GM23338 (cell line): Measurements from ENCODE around the gene C5orf22. TPM values are rescaled to one million over a fixed set of nuclear protein-coding genes. Genes with fewer than 3 reads are reported as not detected.
A peak's percentile ranks its signal among the peaks of the same experiment; 100 is the strongest.

Experiments
- ATAC-seq: fragments of 200-7000 bp; cut with Tn5 transposase; 3 replicates; pipeline ENCODE4 v1.9.1; 2020
- DNase-seq: peaks from one replicate; pipeline ENCODE4 v3.0.0-alpha.2; 2015; ENCODE audit warnings: low spot score
- H2AFZ ChIP-seq: fragments of 200-600 bp; sonication (generic); 2 replicates; pipeline ENCODE4 v1.8.0; 2016; ENCODE audit warnings: antibody characterized with exemption, mild to moderate bottlenecking, moderate library complexity
- H3F3A ChIP-seq: fragments of 200-600 bp; sonication (generic); replicated peaks from 2 replicates; pipeline ENCODE4 v1.8.0; 2017; ENCODE audit warnings: antibody characterized with exemption, mixed run types, low read depth
- H3K27ac ChIP-seq: fragments of 200-600 bp; sonication (generic); 2 replicates; pipeline ENCODE4 v1.6.1; 2016; ENCODE audit warnings: low read depth
- H3K27me3 ChIP-seq: fragments of 200-600 bp; sonication (generic); 2 replicates; pipeline ENCODE4 v1.8.0; 2016; ENCODE audit warnings: mild to moderate bottlenecking, mixed run types, moderate library complexity; ENCODE audit not compliant: insufficient read depth
- H3K36me3 ChIP-seq: fragments of 200-600 bp; sonication (generic); 2 replicates; pipeline ENCODE4 v1.8.0; 2016; ENCODE audit warnings: mild to moderate bottlenecking; ENCODE audit not compliant: insufficient read depth
- H3K4me1 ChIP-seq: fragments of 200-600 bp; sonication (generic); 2 replicates; pipeline ENCODE4 v1.8.0; 2016; ENCODE audit warnings: mild to moderate bottlenecking, moderate library complexity; ENCODE audit not compliant: insufficient read depth
- H3K4me2 ChIP-seq: fragments of 200-600 bp; sonication (generic); 2 replicates; pipeline ENCODE4 v1.7.1; 2017; ENCODE audit warnings: mixed run types
- H3K4me3 ChIP-seq: fragments of 200-600 bp; sonication (generic); 2 replicates; pipeline ENCODE4 v1.6.1; 2016; ENCODE audit warnings: mixed run types
- H3K79me2 ChIP-seq: fragments of 200-600 bp; sonication (generic); replicated peaks from 2 replicates; pipeline ENCODE4 v1.8.0; 2017; ENCODE audit warnings: mild to moderate bottlenecking; ENCODE audit not compliant: insufficient read depth
- H3K9me2 ChIP-seq: fragments of 200-600 bp; sonication (generic); 2 replicates; pipeline ENCODE4 v1.8.0; 2017; ENCODE audit not compliant: insufficient read depth
- H4K20me1 ChIP-seq: fragments of 200-600 bp; sonication (generic); replicated peaks from 2 replicates; pipeline ENCODE4 v1.8.0; 2017; ENCODE audit warnings: mild to moderate bottlenecking; ENCODE audit not compliant: insufficient read depth
- H3K27ac Mint-ChIP-seq: 2 replicates; pipeline ENCODE4 v1.8.0; 2020; ENCODE audit warnings: inconsistent platforms, mild to moderate bottlenecking, moderate library complexity, mixed read lengths
- H3K27me3 Mint-ChIP-seq: 3 replicates; pipeline ENCODE4 v1.8.0; 2022; ENCODE audit warnings: low read depth, mild to moderate bottlenecking, moderate library complexity, mixed read lengths, inconsistent platforms; ENCODE audit not compliant: insufficient read depth, poor library complexity
- H3K36me3 Mint-ChIP-seq: 3 replicates; pipeline ENCODE4 v1.8.0; 2021; ENCODE audit warnings: low read depth, mild to moderate bottlenecking, inconsistent platforms, moderate library complexity, mixed read lengths
- H3K4me1 Mint-ChIP-seq: 3 replicates; pipeline ENCODE4 v1.8.0; 2020; ENCODE audit warnings: mild to moderate bottlenecking, inconsistent platforms, mixed read lengths
- H3K4me3 Mint-ChIP-seq: 3 replicates; pipeline ENCODE4 v1.8.0; 2021; ENCODE audit warnings: moderate library complexity, mild to moderate bottlenecking, inconsistent platforms, mixed read lengths
- H3K9me3 Mint-ChIP-seq: 3 replicates; pipeline ENCODE4 v1.8.0; 2020; ENCODE audit warnings: moderate library complexity, mild to moderate bottlenecking, inconsistent platforms, mixed read lengths
- CTCF ChIP-seq, 2 experiments: fragments of 200-600 bp in 1 of 2; sonication (generic) in 1 of 2; conservative IDR thresholded peaks; 2 replicates each; pipeline versions ENCODE4 v1.5.1 to v1.6.1; 2016 to 2017; ENCODE audit warnings: antibody characterized with exemption in 2 of 2, low read depth in 2 of 2, mild to moderate bottlenecking in 2 of 2, moderate library complexity in 1 of 2
- EZH2 ChIP-seq: fragments of 200-600 bp; sonication (generic); IDR thresholded peaks from one replicate; pipeline ENCODE4 v1.8.0; 2017; ENCODE audit warnings: antibody characterized with exemption, mild to moderate bottlenecking, low read depth; ENCODE audit not compliant: unreplicated experiment
- EZH2phosphoT487 ChIP-seq: fragments of 200-600 bp; sonication (generic); IDR thresholded peaks from one replicate; pipeline ENCODE4 v1.8.1; 2018; ENCODE audit warnings: antibody characterized with exemption; ENCODE audit not compliant: unreplicated experiment
- JUNB ChIP-seq: IDR thresholded peaks from one replicate; pipeline ENCODE4 v1.6.1; 2016; ENCODE audit warnings: antibody characterized with exemption; ENCODE audit not compliant: unreplicated experiment
- ZNF114 ChIP-seq: fragments of 250-450 bp; sonication (Bioruptor Pico); IDR thresholded peaks from 2 replicates; pipeline ENCODE4 v1.5.0; 2020; ENCODE audit warnings: mild to moderate bottlenecking, moderate library complexity
- ZNF331 ChIP-seq: fragments of 250-450 bp; sonication (Bioruptor Pico); IDR thresholded peaks from 2 replicates; pipeline ENCODE4 v1.5.0; 2020; ENCODE audit warnings: low read depth, mild to moderate bottlenecking, moderate library complexity
- ZNF462 ChIP-seq: fragments of 250-450 bp; sonication (Bioruptor Pico); IDR thresholded peaks from 2 replicates; pipeline ENCODE4 v1.5.0; 2020; ENCODE audit warnings: mild to moderate bottlenecking, moderate library complexity
- polyA plus RNA-seq: library from polyadenylated mRNA; unstranded; fragments of >200 nt; fragmentation: Nextera tagmentation; extraction: Ambion mirVana; gene quantifications from 2 replicates; pipeline ENCODE4 v1.2.1, GENCODE V29; 2016
- total RNA-seq: library from RNA; depleted of rRNA; stranded (reverse); fragments of >200 nt; shearing (Covaris generic); gene quantifications from 2 replicates; pipeline ENCODE4 v1.2.3, GENCODE V29; 2014

The C5orf22 gene
- total and polyA plus RNA-seq, 2 experiments from 2014 or later, result 13.6 to 30.9 TPM

DNA sequence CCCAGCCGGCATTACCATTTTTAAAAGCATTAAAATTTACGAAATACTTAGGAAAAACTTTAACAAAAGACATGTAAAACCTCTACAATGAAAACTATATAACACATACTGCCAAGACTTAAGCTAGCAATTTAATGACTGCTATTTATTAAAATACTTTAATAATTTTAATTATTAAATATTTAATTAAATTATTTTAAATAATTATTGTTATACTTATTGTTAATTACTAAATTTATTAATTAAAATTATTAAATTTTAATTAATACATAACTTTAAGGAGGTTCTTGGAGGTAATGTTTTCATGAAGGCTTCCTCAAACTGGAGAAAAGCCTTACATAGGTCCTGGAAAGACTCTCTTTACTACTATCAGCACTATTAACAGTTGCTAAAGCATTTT is 47.5 kb downstream of the C5orf22 start (continued):
- no peak for TF ChIP-seq ZNF462 (CRISPR knock-in tag)
- no peak for TF ChIP-seq EZH2
- TF ChIP-seq JUNB, result no peak

- Histone ChIP-seq H3K79me2 (no peaks in the 10 kb centered on the region), H3K4me1 (no peaks in the 10 kb centered on the region), H3K27me3 (no peaks in the 10 kb centered on the region), H3K9me2 (no peaks in the 10 kb centered on the region), H3K4me3 (no peak overlapping the region), H4K20me1 (no peaks in the 10 kb centered on the region), H3K27ac (no peak overlapping the region), H3F3A (no peaks in the 10 kb centered on the region), H3K4me2 (no peak overlapping the region), H2AFZ (no peak overlapping the region), H3K36me3 (no peaks in the 10 kb centered on the region; the same call in 1 of the 2 replicates)
- no peak overlapping the region for H3K4me3 Mint-ChIP-seq
- no peak overlapping the region for H3K27ac Mint-ChIP-seq
- peaks cover 3% of the 10 kb centered on the region for H3K27me3 Mint-ChIP-seq
- DNase-seq (peak; percentile 65), ATAC-seq (no peak)
- peaks cover 4% of the 10 kb centered on the region; the same call in 1 of the 3 replicates for H3K4me1 Mint-ChIP-seq
- peaks cover 11% of the 10 kb centered on the region for H3K9me3 Mint-ChIP-seq
- H3K36me3 Mint-ChIP-seq, result peaks cover 8% of the 10 kb centered on the region; the same call in 2 of the 3 replicates
- peak in 1 of 2 experiments; percentile 81; a peak in 3 of 4 replicates for TF ChIP-seq CTCF (conservative IDR thresholded peaks at IDR 0.05; ENCODE audit: low read depth in 2 of 2)
- no peak for TF ChIP-seq ZNF114 (CRISPR knock-in tag)
- TF ChIP-seq ZNF331, result no peak
- TF ChIP-seq EZH2phosphoT487, result no peak
Observed at GRCh38 chr5:31581498-31582099, 49.5 kb downstream of the C5orf22 start.
